LoVo (cell line): ENCODE data around the gene SPTBN5.

Experiments used
- DNase-seq: peaks from one replicate; pipeline ENCODE4 v3.0.0-alpha.2; 2016; ENCODE audit warnings: low spot score

Gene SPTBN5

GRCh38 chr15:41883484-41883825, 10.4 kb downstream of the SPTBN5 start:
- no peak for DNase-seq

GRCh38 chr15:41882689-41883483, 11.0 kb downstream of the SPTBN5 start:
- no peak for DNase-seq

GRCh38 chr15:41881920-41882688, 11.7 kb downstream of the SPTBN5 start:
- DNase-seq = no peak

- no peak for DNase-seq
These were observed 12.3 kb downstream of the SPTBN5 start for GRCh38 chr15:41881550-41881919.

GRCh38 chr15:41881086-41881485, 12.8 kb downstream of the SPTBN5 start:
- no peak for DNase-seq

GRCh38 chr15:41880156-41880877, 13.5 kb downstream of the SPTBN5 start:
- no peak for DNase-seq

- DNase-seq = no peak
These were observed 14.5 kb downstream of the SPTBN5 start for GRCh38 chr15:41879321-41879845.

GRCh38 chr15:41878355-41878699, 15.5 kb downstream of the SPTBN5 start:
- no peak for DNase-seq

- no peak for DNase-seq
These were observed 16.1 kb downstream of the SPTBN5 start for GRCh38 chr15:41877631-41878354.

- no peak for DNase-seq
These were observed 17.2 kb downstream of the SPTBN5 start for GRCh38 chr15:41876689-41877088.

GRCh38 chr15:41876007-41876406, 17.8 kb downstream of the SPTBN5 start:
- no peak for DNase-seq

- no peak for DNase-seq
These were observed 19.1 kb downstream of the SPTBN5 start for GRCh38 chr15:41874736-41875135.

- no peak for DNase-seq
These were observed 20.1 kb downstream of the SPTBN5 start for GRCh38 chr15:41873711-41874110.

GRCh38 chr15:41872166-41872747, 21.6 kb downstream of the SPTBN5 start:
- DNase-seq = no peak

GRCh38 chr15:41871175-41871905, 22.5 kb downstream of the SPTBN5 start:
- no peak for DNase-seq

GRCh38 chr15:41870689-41871081, 23.2 kb downstream of the SPTBN5 start:
- DNase-seq = no peak

GRCh38 chr15:41869770-41870688, 23.8 kb downstream of the SPTBN5 start:
- no peak for DNase-seq

GRCh38 chr15:41868321-41868720, 25.5 kb downstream of the SPTBN5 start:
- DNase-seq = no peak

- no peak for DNase-seq
These were observed 26.8 kb downstream of the SPTBN5 start for GRCh38 chr15:41866872-41867579.
